Mononuclear cell (primary cell): Measurements from ENCODE around the gene GNG12. TPM values are rescaled to one million over a fixed set of nuclear protein-coding genes. Genes with fewer than 3 reads are reported as not detected.

Source experiments
- H3K27me3 ChIP-seq: 2 replicates; pipeline ENCODE4 v1.6.0; 2011; ENCODE audit warnings: low read length, control low read depth; ENCODE audit not compliant: insufficient read depth
- H3K4me1 ChIP-seq: 2 replicates; pipeline ENCODE4 v1.5.1; 2011; ENCODE audit warnings: mild to moderate bottlenecking, low read length, control low read depth; ENCODE audit not compliant: insufficient read depth
- H3K4me3 ChIP-seq: 2 replicates; pipeline ENCODE4 v1.5.1; 2011; ENCODE audit warnings: mild to moderate bottlenecking, low read length, moderate library complexity
- H3K9me3 ChIP-seq: 2 replicates; pipeline ENCODE4 v1.5.1; 2011; ENCODE audit warnings: low read depth, mild to moderate bottlenecking, control low read depth, low read length
- total RNA-seq: library from RNA; depleted of rRNA; stranded (reverse); fragments of >200 nt; gene quantifications from one replicate; pipeline ENCODE4 v1.2.3, GENCODE V29; 2012

The GNG12 gene
- total RNA-seq, 1 donor, result 0.21 TPM

GRCh38 chr1:67830928-67831830 lies 2.1 kb downstream of the GNG12 start:
- H3K4me3 ChIP-seq, result no peak overlapping the region
- no peaks in the 10 kb centered on the region for H3K9me3 ChIP-seq
- H3K27me3 ChIP-seq, result peaks cover 66% of the 10 kb centered on the region
- peaks cover 22% of the 10 kb centered on the region for H3K4me1 ChIP-seq

GRCh38 chr1:67830226-67830625 lies 3.0 kb downstream of the GNG12 start:
- peaks cover 56% of the 10 kb centered on the region for H3K27me3 ChIP-seq
- H3K9me3 ChIP-seq, result no peaks in the 10 kb centered on the region
- H3K4me1 ChIP-seq, result peaks cover 22% of the 10 kb centered on the region
- no peak overlapping the region for H3K4me3 ChIP-seq

GRCh38 chr1:67827688-67828087 lies 5.6 kb downstream of the GNG12 start:
- Histone ChIP-seq H3K9me3 (no peaks in the 10 kb centered on the region), H3K4me1 (peaks cover 12% of the 10 kb centered on the region), H3K4me3 (no peak overlapping the region), H3K27me3 (peaks cover 36% of the 10 kb centered on the region)

- Histone ChIP-seq H3K9me3 (no peaks in the 10 kb centered on the region), H3K27me3 (peaks cover 15% of the 10 kb centered on the region), H3K4me1 (no peaks in the 10 kb centered on the region), H3K4me3 (no peak overlapping the region)
These were observed 7.7 kb downstream of the GNG12 start for GRCh38 chr1:67825591-67825990.

- H3K27me3 ChIP-seq, result peaks cover 6% of the 10 kb centered on the region
- no peaks in the 10 kb centered on the region for H3K9me3 ChIP-seq
- no peaks in the 10 kb centered on the region for H3K4me1 ChIP-seq
- no peak overlapping the region for H3K4me3 ChIP-seq
These were observed 8.5 kb downstream of the GNG12 start for GRCh38 chr1:67824766-67825165.

GRCh38 chr1:67823615-67824014 lies 9.7 kb downstream of the GNG12 start:
- H3K4me3 ChIP-seq, result no peak overlapping the region
- H3K4me1 ChIP-seq, result no peaks in the 10 kb centered on the region
- no peaks in the 10 kb centered on the region for H3K9me3 ChIP-seq
- peaks cover 3% of the 10 kb centered on the region for H3K27me3 ChIP-seq

GRCh38 chr1:67821263-67821662 lies 12.0 kb downstream of the GNG12 start:
- Histone ChIP-seq H3K9me3 (no peaks in the 10 kb centered on the region), H3K27me3 (no peaks in the 10 kb centered on the region), H3K4me3 (no peak overlapping the region), H3K4me1 (no peaks in the 10 kb centered on the region)

GRCh38 chr1:67818725-67819301 lies 14.5 kb downstream of the GNG12 start:
- Histone ChIP-seq H3K4me3 (no peak overlapping the region), H3K27me3 (no peaks in the 10 kb centered on the region), H3K4me1 (no peaks in the 10 kb centered on the region), H3K9me3 (no peaks in the 10 kb centered on the region)

- Histone ChIP-seq H3K4me3 (no peak overlapping the region), H3K4me1 (no peaks in the 10 kb centered on the region), H3K9me3 (no peaks in the 10 kb centered on the region), H3K27me3 (no peaks in the 10 kb centered on the region)
These were observed 15.1 kb downstream of the GNG12 start for GRCh38 chr1:67818162-67818561.

- Histone ChIP-seq H3K9me3 (no peaks in the 10 kb centered on the region), H3K4me1 (no peaks in the 10 kb centered on the region), H3K27me3 (no peaks in the 10 kb centered on the region), H3K4me3 (no peak overlapping the region)
These were observed 15.9 kb downstream of the GNG12 start for GRCh38 chr1:67817319-67817718.

- no peaks in the 10 kb centered on the region for H3K4me1 ChIP-seq
- no peak overlapping the region for H3K4me3 ChIP-seq
- H3K27me3 ChIP-seq, result no peaks in the 10 kb centered on the region
- H3K9me3 ChIP-seq, result no peaks in the 10 kb centered on the region
These were observed 16.8 kb downstream of the GNG12 start for GRCh38 chr1:67816506-67816905.

GRCh38 chr1:67816095-67816475 lies 17.2 kb downstream of the GNG12 start:
- no peaks in the 10 kb centered on the region for H3K4me1 ChIP-seq
- H3K9me3 ChIP-seq, result no peaks in the 10 kb centered on the region

GRCh38 chr1:67815303-67816094 lies 17.8 kb downstream of the GNG12 start:
- Histone ChIP-seq H3K4me3 (no peak overlapping the region), H3K4me1 (no peaks in the 10 kb centered on the region), H3K27me3 (no peaks in the 10 kb centered on the region), H3K9me3 (no peaks in the 10 kb centered on the region)

More at GRCh38 chr1:67816095-67816475, 17.2 kb downstream of the GNG12 start:
- H3K4me3 ChIP-seq, result no peak overlapping the region
- H3K27me3 ChIP-seq, result no peaks in the 10 kb centered on the region

- H3K27me3 ChIP-seq, result no peaks in the 10 kb centered on the region
- H3K9me3 ChIP-seq, result no peaks in the 10 kb centered on the region
- no peaks in the 10 kb centered on the region for H3K4me1 ChIP-seq
- H3K4me3 ChIP-seq, result no peak overlapping the region
These were observed 19.0 kb downstream of the GNG12 start for GRCh38 chr1:67814121-67814772.

- H3K9me3 ChIP-seq, result no peaks in the 10 kb centered on the region
- H3K4me1 ChIP-seq, result no peaks in the 10 kb centered on the region
- no peak overlapping the region for H3K4me3 ChIP-seq
- H3K27me3 ChIP-seq, result no peaks in the 10 kb centered on the region
These were observed 21.0 kb downstream of the GNG12 start for GRCh38 chr1:67812226-67812625.
